ENCODE measurements around the gene PIM3.
"Not testable (repeated sequence)": the region's sequence is repeated elsewhere in the genome, so short reads cannot be mapped to it uniquely, and the experiment has no call there.

Gene PIM3

DNA sequence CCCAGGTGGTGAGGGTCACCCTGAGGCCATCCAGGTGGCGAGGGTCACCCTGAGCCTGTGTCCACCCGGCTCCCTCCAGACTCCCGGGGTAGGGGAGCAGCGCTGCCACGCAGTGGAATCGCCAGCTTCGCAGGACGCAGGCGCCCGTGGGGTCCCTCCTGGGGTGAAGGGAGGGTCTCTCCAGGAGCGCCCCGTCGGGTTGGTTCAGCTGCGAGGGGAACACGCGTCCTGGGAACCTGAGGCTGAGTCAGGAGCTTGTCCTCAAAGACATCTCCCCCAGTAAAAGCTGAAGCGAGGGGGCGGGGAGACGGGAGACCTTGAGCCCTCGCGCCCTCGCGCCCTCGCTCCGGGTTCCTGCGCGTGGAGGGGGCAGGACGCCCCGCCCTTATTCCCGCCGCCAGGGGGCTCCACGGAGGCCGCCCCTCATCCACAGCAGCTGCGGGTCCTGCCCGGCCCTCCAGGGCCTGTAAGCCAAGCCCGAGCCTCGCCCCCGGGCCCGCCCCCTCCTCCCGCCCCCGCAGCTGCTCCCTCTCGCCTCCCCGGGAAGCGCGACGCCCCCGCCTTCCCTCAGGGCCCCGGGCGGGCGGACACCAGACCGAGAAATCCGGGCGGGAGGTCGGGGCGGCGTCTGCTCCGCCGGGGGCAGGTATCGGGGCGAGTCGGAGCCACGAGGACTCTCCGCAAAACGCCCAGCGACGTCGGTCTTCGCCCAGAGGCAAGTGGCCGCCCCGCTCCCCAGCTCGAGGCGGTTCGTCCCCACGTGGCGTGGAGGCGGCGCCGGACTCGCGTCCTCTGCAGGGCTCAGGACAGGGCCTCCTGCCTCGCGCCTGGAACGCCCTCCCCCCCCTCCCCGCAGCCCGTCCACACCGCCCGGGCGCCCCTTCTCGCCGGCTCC, 22.8 kb downstream of the PIM3 start:
- DNase-seq (ENCODE audit: low read depth in 2 of 2), result no peak

DNA sequence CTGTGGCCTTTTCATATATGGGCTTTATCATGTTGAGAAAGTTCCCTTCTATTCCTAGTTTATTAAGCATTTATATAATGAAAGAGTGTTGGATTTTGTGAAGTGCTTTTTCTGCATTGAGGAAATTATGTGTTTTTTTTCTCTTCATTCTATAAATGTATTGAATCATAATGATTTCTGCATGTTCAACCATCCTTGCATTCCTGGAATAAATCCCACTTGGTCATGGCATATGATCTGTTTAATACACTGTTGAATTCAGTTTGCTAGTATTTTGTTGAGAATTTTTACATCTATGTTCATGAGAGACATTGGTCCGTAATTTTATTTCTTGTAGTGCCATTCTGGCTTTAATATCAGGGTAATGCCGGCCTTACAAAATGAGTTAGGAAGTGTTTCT, 25.8 kb downstream of the PIM3 start:
- no peak for DNase-seq (ENCODE audit: low read depth in 2 of 2)

DNA sequence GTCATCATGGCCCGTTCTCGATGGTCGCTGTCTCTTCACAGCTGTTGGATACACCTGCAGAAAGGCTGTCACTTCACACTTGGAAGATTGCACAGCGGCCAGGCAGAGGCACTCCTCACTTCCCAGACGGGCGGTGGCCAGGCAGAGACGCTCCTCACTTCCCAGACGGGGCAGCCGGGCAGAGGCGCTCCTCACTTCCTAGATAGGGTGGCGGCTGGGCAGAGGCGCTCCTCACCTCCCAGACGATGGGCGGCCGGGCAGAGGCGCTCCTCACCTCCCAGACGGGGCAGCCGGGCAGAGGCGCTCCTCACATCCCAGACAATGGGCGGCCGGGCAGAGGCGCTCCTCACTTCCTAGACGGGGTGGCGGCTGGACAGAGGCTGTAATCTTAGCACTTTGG, 29.3 kb downstream of the PIM3 start:
- DNase-seq (ENCODE audit: low read depth in 2 of 2), result not testable (repeated sequence)

DNA sequence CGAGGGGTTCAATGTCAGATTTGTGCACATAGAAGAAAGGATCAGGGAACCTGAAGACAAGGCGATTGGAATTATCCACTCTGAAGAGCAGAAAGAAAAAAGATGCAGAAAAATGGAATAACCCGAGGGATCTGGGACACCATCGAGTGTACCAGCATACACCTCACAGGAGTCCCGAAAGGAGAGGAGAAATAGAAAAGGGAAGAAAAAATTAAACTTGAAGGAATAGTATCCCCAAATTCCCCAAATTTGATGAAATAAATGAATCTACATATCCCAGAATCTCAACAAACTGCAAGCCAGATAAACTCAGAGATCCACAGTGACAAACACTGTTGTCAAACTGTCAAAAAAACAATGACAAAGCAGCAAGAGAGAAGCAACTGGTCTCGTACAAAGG, 30.6 kb downstream of the PIM3 start:
- no peak for DNase-seq (ENCODE audit: low read depth in 2 of 2)

DNA sequence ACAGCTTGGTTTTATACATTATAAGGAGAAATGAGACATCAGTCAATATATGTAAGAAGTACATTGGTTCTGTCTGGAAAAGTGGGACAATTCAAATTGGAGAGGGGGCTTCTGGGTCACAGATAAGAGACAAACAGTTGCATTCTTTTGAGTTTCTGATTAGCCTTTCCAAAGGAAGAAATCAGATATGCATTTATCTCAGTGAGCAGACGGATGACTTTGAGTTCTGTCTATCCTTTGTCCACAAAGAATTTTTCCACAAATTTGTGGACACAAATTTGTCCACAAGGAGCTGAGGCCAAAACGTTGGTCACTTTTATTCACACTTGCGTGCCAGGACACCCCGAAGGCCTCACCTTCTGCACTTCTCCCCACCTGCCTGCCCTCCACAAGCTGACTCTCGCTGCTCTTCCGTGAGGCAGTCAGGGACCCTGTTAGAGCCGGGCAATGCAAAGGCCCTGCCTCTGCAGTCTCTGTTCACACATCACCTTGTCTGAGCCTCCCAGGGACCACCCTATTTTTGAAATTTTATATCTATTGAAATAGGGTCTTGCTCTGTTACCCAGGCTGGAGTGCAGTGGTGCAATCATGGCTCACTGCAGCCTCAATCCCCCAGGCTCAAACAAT, 31.4 kb downstream of the PIM3 start:
- DNase-seq (ENCODE audit: low read depth in 2 of 2), result no peak

DNA sequence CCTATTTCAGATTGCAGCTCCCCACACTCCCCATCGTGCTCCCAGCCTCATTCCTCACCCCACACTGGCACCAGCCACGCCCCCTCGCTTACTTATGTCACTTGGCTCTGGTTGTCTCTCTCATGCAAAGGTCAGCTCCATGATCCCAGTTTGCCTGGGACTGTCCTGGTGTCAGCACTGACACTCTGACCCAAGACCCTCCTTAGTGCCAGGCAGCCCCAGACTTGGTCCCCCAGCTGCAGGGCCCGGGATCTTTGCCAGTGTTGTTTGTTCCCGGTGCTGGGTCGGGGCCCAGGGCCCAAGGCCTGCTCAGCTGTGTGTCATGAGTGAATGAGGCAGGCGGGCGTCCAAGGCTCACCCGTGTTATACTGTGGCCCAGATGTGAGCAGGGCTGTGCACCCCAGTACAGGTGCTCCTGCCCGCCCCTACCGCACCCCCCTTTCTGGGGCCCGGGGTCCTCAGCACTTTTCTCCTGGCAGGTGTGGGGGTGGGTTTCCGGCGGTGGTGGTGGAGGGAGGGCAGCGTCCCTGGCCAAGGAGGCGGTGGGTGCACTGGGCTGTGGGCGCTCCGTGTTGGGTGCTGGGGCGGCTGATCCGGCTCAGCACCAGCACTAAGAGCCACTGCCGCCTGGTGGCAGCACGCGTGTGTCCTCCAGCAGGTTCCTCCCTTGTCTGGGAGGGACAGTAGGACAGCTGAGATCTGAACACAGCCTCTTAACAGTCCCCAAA, 32.5 kb downstream of the PIM3 start:
- peak; percentile 42 to 52 for DNase-seq (ENCODE audit: low read depth in 2 of 2)

DNA sequence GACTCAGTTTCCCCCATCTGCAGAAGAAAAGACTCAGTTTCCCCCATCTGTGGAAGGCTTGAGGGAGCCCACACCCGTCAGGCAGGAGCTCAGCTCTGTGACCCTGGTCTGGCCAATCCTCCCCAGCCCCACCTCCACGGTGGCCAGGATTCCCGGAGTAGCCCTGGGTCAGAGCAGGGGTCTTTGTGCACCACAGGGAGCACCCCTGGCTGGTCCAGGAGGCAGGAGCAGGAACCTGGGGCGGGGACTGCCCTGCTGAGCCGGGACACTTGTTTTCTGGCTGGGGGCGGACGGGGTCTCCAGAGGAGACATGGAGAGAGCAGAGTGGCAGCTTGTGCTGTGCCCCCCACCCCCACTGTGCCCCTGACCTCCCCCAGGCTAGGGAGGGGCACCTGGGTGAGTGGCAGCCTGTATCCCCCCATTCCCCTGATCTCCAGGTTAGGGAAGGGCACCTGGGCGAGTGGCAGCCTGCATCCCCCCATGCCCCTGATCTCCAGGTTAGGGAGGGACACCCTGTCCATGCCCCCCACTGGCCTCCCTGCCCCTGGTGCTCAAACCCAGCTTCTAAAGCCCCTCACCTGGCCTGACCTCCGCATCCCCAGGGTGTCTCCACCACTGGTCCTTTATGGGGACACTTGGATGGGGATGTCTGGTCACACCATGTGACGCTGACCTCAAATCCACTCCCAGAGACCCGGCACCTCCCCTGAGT, 33.2 kb downstream of the PIM3 start:
- DNase-seq (ENCODE audit: low read depth in 2 of 2), result no peak

DNA sequence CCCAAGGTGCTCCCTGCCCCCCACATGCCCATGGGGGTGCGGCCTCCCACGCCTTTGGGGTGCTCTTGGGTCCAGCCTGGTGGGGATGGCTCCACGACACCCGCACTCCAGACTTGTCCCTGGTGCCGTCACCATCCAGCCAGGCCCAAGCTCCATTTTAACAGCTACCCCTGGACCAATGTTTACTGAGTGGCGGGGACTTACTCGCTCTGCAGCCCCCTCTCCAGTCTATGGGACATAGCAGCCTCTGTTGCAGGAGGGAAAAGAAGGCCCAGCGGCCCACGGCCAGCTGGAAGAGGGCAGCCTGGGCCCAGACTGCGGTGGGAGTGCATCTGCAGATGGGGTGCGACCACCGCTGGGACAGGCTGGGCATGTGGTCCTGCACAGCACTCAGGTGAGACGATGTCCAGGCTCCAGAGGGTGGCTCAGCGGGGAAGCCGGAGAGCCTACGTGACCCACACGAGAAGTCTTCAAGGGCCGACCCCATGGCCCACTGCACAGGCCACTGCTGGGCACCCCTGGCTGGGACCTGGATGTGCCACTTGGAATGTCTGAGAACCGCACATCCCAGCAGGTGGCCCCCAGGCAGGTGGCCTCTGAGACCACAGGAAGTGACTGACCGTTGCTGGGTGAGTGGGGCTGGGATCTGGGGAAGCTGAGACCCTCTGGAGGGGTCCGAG, 33.9 kb downstream of the PIM3 start:
- DNase-seq (ENCODE audit: low read depth in 2 of 2), result no peak

DNA sequence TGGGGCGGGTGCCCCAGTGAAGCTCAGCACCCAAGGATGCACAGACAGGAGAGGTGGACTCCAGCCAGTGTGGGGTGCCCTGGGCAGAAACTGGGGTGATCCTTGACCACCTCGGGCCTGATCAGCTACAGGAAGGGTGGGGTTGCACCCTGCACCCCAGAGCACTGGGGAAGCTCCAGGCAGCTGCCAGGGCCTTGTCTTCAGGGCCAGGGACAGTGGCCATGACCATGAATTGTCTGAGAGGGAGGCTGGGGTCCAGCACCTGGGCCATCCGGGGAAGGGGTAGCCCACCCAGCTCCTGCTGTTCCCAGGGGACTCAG, 34.4 kb downstream of the PIM3 start:
- no peak for DNase-seq (ENCODE audit: low read depth in 2 of 2)

DNA sequence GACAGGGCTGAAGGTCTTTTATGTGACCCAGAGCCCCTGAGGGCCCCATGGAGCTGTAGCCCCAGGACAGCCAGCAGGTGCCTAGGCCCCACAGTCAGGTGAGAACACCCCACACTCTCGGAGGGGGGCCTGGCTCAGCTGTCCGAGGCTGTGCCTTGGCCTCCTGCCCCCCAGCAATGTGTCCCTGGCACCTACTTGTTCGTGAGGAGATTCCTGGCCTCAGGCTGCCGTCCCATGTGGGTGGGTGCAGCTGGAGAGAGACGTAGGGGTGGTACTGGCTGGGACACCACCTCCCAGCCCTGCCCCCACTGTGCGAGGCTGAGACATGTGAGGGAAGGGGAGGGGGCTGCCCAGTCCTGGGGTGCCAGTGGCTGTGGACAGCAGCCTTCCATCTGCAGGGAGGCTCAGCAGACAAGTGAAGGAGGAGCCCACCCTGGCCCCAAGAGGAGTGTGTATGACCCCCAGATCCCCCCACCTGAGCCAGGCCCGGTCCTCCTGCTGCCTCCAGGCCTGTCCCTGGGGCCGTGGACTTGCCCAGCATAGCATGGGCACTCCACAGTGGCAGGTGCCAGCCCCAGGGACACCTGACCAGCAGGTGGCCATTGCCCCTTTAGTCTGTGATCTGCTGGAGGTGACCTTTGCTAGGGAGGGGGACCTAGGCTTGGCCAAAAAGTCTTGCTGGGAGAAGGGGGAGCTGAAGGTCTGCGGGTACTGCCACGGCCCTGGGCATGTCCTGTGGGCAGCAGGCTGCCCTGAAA, 35.0 kb downstream of the PIM3 start:
- no peak for DNase-seq (ENCODE audit: low read depth in 2 of 2)

DNA sequence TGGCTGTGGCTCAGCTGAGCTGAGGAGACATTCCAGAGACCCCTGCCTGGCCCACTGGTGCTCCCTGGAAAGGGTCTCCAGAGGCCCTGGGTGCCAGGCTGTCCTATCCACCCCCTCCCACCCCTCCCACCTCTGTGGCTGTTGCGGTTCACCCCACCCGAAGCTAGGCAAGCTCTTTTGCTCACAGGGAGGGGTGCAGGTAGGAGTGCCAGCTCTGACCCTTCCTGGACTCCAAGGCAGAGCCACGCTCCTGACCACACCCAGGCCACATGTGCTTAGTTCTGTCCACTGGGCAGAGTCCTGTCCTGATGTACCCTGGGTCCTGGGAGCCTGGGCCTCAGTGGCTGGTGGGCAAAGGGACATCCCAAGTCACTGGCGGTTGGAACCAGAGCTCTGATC, 35.5 kb downstream of the PIM3 start:
- DNase-seq (ENCODE audit: low read depth in 2 of 2), result no peak

DNA sequence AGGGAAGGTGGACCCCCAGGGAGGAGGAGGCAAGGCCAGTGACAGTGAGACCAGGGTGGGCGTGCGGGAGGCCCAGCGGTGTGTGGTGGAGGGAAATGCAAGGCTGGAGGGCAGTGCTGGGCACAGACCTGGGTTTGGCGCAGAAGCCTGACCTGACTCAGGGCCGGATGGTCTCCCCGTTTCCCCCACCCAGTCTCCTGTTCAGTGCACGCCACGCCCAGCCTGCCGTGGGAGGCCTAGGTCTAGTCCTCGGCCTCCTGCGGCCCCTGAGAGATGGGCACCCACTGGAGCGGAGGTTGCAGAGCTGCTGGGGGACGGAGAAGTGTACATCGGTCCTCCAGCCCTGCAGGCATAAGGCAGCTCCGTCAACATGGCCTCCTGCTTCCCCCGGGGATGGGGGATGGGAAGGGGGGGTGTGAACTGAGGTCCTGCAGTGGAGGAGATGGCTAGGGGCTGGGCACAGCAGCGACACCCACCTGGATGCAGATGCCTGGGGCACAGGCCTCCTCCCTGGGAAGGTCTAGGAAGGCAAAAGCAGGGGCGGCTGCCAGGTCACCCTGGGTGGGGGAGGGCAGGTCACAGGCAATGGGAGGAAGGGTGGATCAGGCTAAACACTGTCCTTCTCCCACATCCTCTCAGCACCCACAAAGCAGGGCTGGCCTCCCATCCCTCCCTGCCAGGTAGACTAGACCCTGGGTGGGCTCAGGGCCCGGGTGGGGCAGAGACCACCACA, 36.1 kb downstream of the PIM3 start:
- no peak for DNase-seq (ENCODE audit: low read depth in 2 of 2)

DNA sequence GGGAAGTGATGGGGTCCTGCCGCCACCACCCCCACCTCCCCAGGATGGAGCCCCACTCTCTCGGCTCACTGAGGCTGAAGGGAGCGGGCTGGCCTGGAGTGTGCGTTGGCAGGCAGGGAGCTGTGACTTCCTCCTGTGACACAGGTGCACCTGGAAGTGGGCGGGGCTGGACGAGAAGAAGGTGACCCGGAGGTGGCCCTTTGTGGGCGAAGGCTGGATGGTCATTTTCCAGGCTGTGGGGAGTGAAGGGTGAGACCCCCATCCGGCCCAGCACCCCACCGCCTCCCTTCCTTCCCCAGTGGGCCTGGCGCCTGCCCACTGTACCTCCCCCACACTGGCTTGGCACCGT, 36.7 kb downstream of the PIM3 start:
- no peak for DNase-seq (ENCODE audit: low read depth in 2 of 2)

DNA sequence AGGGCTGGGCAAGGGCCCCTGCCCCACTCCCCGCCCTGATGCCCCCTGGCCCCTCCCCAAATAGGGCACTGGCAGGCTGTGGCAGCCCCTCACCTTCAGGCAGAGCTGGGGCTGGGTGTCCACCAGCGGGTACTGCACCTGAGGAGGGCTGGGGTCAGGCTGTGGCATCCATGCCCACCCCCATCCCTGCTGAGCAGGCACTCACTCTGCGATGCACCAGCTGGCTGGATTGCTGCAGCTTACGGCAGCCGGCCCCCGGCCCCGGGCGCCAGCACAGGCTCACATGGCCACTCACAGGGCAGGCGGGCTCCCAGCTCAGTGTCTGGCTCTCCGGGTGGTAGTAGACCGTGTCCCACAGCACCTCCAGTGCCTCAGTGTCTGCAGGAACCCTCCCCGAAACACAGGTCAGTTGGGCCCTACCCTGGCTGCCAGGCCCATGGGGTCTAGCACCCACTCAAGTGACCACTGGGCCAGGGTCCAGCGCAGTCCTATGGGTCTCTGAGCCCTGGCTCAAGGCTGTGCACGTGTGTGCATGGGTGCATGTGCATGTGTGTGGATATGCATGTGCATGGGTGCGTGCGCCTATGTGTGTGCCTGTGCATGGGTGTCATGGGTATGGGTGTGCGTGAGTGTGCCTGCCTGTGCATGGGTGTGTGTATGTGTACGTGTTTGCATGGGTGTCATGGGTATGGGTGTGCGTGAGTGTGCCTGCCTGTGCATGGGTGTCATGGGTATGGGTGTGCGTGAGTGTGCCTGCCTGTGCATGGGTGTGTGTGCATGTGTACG, 37.6 kb downstream of the PIM3 start:
- no peak for DNase-seq (ENCODE audit: low read depth in 2 of 2)

DNA sequence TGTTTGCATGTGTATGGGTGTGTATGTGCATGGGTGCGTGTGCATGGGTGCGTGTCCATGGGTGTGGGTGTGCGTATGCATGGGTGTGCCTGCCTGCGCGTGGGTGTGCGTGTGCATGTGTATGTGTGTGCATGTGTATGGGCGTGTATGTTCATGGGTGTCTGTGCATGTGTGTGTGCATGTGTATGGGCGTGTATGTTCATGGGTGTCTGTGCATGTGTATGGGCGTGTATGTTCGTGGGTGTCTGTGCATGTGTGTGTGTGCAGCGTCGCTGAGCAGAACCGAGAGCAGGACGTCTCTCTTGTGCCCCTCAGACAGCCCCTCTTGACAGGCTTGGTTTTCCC, 38.1 kb downstream of the PIM3 start:
- no peak for DNase-seq (ENCODE audit: low read depth in 2 of 2)

DNA sequence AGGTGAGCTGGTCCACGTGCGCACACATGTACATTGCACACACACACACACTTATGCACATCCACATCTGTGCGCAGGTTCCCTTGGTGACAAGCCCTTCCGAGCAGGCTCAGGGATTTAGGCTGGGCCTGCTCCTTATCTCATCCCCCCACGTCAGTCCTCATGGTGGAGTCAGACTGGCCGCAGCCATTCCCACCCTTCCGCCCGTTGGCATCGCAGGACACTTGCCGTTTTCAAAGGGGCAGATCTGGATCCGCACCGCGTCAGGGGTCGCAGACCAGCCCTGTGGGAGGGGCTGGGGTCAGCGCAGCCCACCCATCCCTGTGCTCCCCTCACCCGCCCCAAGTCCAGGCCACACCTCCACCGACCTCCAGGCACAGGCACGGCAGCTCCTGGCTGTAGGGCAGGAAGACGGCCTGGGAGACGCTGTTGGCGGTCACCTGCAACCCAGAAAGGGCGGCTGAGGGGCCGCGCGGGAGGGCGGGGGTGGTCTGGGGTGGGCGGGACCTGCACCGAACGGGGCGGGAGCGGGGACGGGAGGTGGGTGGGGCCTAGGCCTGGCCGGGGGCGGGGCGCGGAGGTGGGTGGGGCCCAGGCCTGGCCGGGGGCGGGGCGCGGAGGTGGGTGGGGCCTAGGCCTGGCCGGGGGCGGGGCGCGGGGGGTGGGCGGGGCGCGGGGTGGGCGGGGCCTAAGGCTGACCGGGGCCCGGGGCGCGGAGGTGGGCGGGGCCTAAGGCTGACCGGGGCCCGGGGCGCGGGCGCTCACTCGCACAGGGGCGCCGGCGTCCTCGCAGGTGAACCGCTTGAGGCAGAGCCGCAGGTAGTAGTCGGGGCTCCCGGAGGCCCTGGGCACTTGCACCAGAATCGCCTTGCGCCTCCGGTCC, 38.7 kb downstream of the PIM3 start:
- DNase-seq (ENCODE audit: low read depth in 2 of 2), result no peak

DNA sequence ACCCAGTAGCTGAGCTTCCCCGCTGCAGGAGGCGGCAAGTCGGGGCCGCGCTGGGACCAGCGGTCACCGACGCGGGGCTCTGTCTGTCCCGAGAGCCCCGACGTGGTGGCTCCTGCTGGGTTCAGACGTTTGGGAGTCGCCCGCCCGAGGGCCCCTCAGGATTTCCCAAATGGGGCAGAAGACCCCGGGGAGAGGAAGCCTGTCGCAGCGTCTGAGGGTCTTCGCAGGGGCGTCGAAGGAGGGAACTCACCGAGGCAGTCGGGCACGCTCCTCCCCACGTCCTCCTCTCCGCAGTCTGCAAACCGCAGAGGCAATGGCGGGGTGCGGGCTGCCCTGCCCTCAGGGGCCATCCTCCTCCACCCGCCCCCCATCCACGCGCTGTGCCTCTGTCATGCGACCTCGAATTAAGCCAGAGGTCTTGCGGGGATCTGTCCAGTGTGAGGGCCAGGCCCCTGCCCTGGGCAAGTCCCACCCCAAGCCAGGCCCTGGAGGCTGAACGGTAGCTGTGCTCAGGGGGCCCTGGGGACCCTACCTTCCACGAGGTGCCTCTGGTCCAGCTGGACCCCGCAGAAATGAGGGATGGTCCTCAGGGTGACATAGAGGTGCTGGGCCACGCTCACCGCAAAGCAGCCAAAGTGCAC, 39.5 kb downstream of the PIM3 start:
- DNase-seq (ENCODE audit: low read depth in 2 of 2), result no peak
